Keratinocyte (primary cell): Measurements from ENCODE around the gene VTI1A.

ENCODE experiments used
- EZH2 ChIP-seq: IDR thresholded peaks from one replicate; pipeline ENCODE4 v1.6.1; 2012; ENCODE audit warnings: inconsistent platforms, mild to moderate bottlenecking, low read length, moderate library complexity
- TF ChIP-seq, protein P1 (sequence below), 3 experiments: IDR thresholded peaks in 1 of 3; conservative IDR thresholded peaks in 1 of 3; optimal IDR thresholded peaks in 1 of 3; 2 replicates in 2 of 3; 3 replicates in 1 of 3; pipeline versions ENCODE3 to v1.5.1; 2011; ENCODE audit warnings: low read length in 3 of 3, mild to moderate bottlenecking in 3 of 3, moderate library complexity in 2 of 3, control low read depth in 1 of 3, inconsistent platforms in 1 of 3; ENCODE audit not compliant: insufficient read depth in 2 of 3; ENCODE audit errors: extremely low read depth in 1 of 3

- TF ChIP-seq, protein P1, sequence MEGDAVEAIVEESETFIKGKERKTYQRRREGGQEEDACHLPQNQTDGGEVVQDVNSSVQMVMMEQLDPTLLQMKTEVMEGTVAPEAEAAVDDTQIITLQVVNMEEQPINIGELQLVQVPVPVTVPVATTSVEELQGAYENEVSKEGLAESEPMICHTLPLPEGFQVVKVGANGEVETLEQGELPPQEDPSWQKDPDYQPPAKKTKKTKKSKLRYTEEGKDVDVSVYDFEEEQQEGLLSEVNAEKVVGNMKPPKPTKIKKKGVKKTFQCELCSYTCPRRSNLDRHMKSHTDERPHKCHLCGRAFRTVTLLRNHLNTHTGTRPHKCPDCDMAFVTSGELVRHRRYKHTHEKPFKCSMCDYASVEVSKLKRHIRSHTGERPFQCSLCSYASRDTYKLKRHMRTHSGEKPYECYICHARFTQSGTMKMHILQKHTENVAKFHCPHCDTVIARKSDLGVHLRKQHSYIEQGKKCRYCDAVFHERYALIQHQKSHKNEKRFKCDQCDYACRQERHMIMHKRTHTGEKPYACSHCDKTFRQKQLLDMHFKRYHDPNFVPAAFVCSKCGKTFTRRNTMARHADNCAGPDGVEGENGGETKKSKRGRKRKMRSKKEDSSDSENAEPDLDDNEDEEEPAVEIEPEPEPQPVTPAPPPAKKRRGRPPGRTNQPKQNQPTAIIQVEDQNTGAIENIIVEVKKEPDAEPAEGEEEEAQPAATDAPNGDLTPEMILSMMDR (optimal IDR thresholded peaks at IDR 0.05 in 1 of 3, IDR thresholded peaks at IDR 0.05 in 1 of 3, conservative IDR thresholded peaks at IDR 0.05 in 1 of 3; ENCODE audit: extremely low read depth in 1 of 3, insufficient read depth in 2 of 3, low read length in 3 of 3) = no peak
- TF ChIP-seq EZH2 = no peak
These were observed 34.6 kb downstream of the VTI1A start for GRCh38 chr10:112481602-112482001.
